ENCODE measurements around the gene POLR2F.

POLR2F gene

DNA sequence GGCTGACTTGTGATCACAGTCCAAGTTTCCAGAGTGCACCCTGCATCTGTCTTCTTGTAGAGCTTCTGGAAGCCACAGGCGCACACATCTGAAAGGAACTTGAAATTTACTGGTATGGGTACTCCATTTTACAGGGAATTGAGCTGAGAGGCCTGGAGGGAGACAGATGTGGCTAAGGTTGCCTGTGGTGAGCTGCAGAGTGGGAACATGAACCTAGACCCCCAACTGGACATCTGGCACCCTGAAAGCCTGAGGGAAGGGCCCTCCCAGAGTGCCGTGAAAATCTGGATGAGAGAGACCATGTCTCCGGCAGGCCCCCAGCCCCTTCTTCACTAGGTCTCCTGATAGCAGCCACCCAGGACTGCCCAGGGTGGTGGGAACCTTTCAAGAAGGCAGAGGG lies 53.4 kb downstream of the POLR2F start:
- no peak for DNase-seq (ENCODE audit: low spot score)

DNA sequence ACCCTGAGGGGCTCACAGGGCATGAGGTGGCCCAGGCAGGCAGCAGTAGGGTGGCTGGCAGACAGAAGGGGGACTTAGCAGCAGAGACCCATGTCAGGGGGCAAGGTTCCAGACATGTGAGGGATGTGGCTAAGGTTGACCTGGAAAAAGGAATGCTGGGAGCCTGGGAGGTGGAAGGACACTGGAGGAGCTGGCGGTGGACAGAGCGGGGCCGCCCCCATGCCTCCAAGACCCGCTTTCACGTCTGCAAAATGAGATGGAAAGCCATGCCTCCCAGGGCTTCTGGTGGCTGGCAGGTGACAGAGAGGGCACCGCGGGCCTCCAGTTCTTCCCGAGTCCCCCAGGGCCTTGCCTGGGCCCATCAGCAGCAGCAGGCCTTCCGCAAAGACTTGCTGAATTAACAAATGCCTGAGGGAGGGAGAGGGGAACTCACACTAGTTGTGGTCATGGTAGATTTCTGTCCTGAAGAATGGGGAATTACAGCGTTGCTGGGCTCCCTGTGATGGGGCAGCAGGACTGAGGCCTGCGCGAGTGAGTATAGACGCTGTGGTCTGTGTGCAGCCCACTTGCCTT lies 53.9 kb downstream of the POLR2F start:
- DNase-seq (ENCODE audit: low spot score) = no peak

DNA sequence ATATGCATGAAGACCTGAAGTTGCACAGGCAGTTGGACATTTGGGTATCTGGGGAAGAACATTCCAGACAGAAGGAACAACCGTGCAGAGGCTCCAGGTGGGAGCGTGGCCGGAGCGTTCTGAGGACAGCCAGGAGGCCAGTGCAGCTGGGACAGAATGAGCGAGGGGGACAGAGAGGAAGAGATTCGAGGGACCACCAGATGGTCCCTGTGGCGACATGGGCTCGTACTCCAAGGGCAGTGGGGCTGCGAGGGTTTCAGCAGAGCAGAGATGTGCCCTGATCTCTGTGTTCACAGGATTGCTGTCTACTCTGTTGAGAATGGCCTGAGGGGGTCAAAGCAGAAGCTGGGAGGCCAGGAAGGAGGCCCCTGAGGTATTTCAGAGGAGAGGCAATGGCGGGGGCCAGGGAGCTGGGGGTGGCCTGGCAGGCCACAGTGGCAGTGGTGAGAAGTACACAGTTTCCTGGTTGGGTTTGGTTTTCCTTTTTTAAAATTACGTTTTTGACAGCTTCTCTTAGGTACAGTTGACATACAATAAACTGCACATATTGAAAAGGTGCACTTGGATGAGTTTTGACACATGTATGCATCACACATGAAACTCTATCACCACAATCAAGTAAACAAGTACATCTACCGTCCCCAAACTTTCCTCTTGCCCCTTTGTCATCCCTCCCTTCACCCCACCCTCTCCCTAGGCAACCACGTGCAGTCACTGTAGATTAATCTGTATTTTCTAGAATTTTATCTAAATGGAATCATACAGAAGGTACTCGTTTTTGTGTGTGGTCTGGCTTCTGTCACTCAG lies 55.7 kb downstream of the POLR2F start:
- no peak for DNase-seq (ENCODE audit: low spot score)

DNA sequence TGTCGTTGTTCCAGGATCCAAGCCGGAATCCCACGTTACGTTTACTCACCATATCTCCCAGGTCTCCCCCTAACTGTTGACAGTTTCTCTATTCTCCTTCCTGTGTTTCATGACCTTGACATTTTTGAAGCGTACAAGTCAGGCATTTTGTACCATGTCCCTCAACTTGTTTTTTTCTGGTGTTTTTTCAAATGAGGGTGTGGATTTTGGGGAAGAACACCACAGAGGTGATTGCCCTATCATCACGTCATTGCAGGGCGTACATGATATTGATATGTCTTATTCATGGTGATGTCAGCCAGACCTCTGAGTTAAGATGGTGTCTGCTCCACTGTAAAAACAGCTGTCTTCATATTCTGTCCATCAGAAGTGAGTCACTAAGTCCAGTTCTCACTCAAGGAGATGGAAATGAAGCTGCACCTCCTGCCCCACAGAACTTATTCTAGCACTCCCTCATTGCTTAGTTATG lies 59.1 kb downstream of the POLR2F start:
- DNase-seq (ENCODE audit: low spot score) = no peak

DNA sequence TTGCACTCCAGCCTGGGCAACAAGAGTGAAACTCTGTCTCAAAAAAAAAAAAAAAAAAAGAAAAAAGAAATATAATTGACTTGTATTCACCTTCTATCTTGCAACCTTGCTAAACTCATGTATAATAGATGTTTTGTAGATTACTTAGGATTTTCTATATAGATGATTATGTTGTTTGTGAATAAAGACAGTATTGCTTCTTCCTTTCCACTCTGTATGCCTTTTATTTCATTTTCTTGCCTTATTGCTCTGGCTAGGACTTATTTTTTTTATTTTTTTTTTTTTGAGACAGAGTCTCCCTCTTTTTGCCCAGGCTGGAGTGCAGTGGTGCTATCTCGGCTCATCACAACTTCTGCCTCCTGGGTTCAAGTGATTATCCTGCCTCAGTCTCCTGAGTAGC lies 60.6 kb downstream of the POLR2F start:
- no peak for DNase-seq (ENCODE audit: low spot score)

DNA sequence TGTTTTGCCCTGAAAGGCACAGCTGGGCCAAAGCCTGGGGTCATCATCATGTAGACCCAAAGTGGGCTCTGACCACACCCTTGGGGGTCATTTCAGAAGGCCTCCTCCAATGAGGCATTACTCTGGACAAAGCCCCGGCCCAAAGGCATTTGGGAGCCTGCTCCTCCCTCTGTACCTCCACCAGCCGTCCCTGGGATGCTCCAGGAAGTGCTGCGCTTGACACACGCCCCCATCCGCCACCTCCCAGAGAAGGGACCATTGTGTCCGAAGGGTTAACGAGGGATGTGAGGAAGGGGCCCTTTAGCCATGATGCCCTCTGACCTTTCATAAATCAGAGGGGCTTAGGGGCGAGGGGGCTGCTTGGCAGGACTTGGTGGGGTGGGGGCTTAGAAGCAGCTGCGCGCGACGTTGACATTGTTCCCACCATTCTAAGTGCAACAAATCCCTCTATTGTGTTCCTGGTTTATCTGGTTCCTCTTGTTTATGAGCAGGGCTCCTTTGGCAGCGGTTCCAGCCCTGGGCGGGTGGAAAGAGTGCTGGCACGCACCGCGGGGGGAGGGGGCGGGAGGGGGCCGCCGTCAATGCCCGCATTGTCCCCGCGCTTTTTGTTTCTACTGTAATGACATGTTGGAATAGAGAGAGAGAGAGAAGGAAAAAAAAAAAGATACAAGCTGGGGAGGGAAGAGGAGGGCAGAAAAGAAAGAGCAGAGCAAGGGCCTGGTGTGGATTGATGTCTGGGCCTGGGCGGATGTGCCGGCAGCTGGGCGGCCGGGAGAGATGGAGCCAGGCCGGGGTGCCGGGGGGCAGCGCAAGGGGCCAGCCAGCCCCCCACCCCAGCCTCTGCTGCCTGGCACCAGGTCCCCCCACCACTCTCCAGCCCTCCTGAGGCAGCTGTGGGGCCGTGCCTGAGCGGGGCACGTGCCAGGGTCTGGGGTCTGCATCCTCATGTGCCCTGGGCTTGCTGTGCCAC lies 63.0 kb downstream of the POLR2F start:
- no peak for DNase-seq (ENCODE audit: low spot score)

DNA sequence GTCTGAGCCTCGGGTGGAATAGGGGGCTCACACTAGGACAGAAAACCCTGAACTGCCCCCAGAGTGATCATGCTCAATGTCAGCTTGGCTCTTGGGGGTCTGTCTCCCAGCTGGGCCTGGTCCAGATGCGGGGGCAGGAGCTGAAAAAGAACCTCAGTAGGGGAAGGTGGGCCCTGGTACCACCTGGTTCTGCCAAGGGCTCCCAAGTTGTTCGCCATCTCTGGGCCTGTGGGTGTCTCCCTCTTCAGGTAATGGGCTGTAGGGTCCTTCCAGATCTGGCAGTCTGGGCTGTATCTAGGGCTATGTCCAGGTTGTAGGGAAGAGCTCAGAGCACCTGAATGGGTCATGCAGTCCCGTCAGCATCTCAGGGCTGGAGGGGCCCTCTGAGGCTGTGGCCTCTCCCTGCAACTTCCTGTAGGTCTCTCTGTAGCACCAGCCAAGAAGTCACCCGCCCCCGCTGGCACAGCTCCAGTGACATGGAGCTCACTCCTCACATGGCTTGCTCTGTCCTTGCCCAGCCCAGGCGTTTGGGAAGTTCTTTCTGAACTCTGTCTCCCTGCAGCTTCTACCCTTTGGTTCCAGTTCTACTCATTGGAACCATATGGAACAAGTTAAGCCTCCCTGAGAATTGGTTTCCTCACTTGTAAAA lies 63.9 kb downstream of the POLR2F start:
- DNase-seq (ENCODE audit: low spot score) = peak; percentile 43

DNA sequence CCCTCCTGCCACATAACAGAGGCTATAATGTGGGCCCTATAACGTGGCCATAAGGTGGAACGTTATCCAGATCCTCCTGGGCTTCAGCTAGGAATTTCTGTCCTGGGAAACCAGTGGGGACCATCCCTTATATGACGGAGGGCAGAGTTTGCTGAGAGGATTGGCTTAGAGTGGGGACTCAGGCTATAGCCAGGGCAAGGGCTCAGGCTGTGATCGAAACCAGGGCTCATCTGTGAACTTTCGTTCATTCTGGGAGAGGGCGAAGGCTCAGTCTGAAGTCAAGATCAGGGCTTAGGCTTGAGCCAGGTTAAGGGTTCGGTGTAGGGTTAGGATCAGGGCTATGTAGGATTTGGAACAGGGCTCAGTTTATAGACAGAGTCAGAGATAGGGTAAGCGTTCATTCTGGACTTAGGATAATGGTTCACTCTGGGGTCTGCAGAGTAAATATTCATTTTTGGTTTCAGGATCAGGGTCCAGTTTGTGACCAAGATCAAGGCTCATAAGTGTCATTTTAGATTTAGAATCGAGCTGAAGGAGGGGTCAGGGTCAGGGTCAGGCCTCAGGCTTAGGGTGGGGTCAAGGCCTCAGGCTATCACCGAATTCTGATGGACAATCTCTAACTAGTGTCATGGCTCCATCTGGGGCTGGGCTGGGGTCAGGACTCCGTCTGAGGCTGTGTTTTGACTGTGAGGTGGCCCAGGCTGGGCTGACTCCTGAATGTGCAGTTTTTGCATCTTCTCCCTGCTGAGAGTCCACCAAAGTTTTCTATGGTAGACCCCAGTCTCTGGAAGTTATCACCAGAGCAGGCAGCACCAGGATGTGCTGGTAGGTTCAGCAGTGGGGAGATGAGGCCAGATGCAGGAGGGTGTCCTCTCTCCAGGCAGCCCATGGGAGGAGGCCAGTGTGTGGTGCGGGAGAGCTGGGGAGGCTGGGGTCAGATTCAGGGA lies 64.7 kb downstream of the POLR2F start:
- no peak for DNase-seq (ENCODE audit: low spot score)
